HepG2 (cell line): ENCODE results near the gene PDLIM5. TPM values are rescaled to one million over a fixed set of nuclear protein-coding genes. Genes with fewer than 3 reads are reported as not detected.

ENCODE experiments used
- ATAC-seq: fragments of 200-7000 bp; cut with Tn5 transposase; 3 replicates; pipeline ENCODE4 v1.9.1; 2020; ENCODE audit warnings: mild to moderate bottlenecking, moderate library complexity
- BruUV-seq: library from RNA; stranded (reverse); fragments of 400-500 nt; replicated peaks from 2 replicates; lab custom pipeline; 2021; lab: Mats Ljungman, UMichigan
- CTCF ChIA-PET: fragments of 300-600 bp; formaldehyde crosslinking; extraction: SDS; loops from one replicate; lab custom pipeline; 2021; ENCODE audit warnings: low total read pairs, inconsistent platforms, low intra/inter-chr PET ratio; lab: Yijun Ruan, JAX
- POLR2A ChIA-PET: fragments of 350-600 bp; sonication (Branson Sonifier 250); formaldehyde crosslinking; loops from one replicate; lab custom pipeline; 2020; ENCODE audit warnings: antibody characterized with exemption, inconsistent platforms; lab: Yijun Ruan, JAX
- DNase-seq: peaks from one replicate; pipeline ENCODE4 v3.0.0-alpha.2; 2015; ENCODE audit warnings: low spot score
- FAIRE-seq: peaks from 3 replicates; lab custom pipeline; 2011; peaks lifted over from hg19 to GRCh38; lab: Jason Lieb, UNC
- H2AFZ ChIP-seq: one replicate; pipeline ENCODE4 v1.6.1; 2011; ENCODE audit warnings: low read length, inconsistent platforms
- H3K27ac ChIP-seq: fragments of 300-600 bp; 3 replicates; pipeline ENCODE4 v1.8.0; 2011; ENCODE audit warnings: mixed run types, mild to moderate bottlenecking, mixed read lengths, low read length, inconsistent platforms; ENCODE audit not compliant: insufficient read depth; ENCODE audit errors: extremely low read length
- H3K27me3 ChIP-seq, 2 experiments: fragments of 200-600 bp in 1 of 2; 2 replicates in 1 of 2; 3 replicates in 1 of 2; pipeline versions ENCODE4 v1.6.0 to v1.8.0; 2011; ENCODE audit warnings: low read length in 2 of 2, mild to moderate bottlenecking in 2 of 2, moderate library complexity in 2 of 2, inconsistent platforms in 1 of 2; ENCODE audit not compliant: insufficient read depth in 2 of 2, control insufficient read depth in 1 of 2
- H3K36me3 ChIP-seq, 2 experiments: fragments of 200-600 bp in 1 of 2; replicated peaks in 1 of 2; 2 replicates in 1 of 2; 3 replicates in 1 of 2; pipeline versions ENCODE4 v1.5.1 to v1.8.0; 2011; ENCODE audit warnings: low read length in 2 of 2, inconsistent platforms in 1 of 2; ENCODE audit not compliant: insufficient read depth in 2 of 2, control insufficient read depth in 1 of 2
- H3K4me1 ChIP-seq: 2 replicates; pipeline ENCODE4 v1.5.1; 2012; ENCODE audit warnings: low read length, inconsistent platforms; ENCODE audit not compliant: insufficient read depth
- H3K4me2 ChIP-seq: 2 replicates; pipeline ENCODE4 v1.6.0; 2011; ENCODE audit warnings: low read depth, low read length, inconsistent platforms
- H3K4me3 ChIP-seq, 3 experiments: fragments of 200-600 bp in 1 of 3; sonication (generic), shearing (Covaris generic) in 1 of 3; replicated peaks in 1 of 3; 2 replicates each; pipeline ENCODE4 v1.5.1; 2011 to 2016; ENCODE audit warnings: low read length in 3 of 3, inconsistent platforms in 2 of 3, low read depth in 2 of 3, mild to moderate bottlenecking in 2 of 3, control low read depth in 1 of 3, mixed read lengths in 1 of 3; ENCODE audit not compliant: insufficient read depth in 1 of 3
- H3K79me2 ChIP-seq: one replicate; pipeline ENCODE4 v1.6.1; 2011; ENCODE audit warnings: low read length, inconsistent platforms; ENCODE audit not compliant: insufficient read depth
- H3K9ac ChIP-seq: 2 replicates; pipeline ENCODE4 v1.6.0; 2011; ENCODE audit warnings: mild to moderate bottlenecking, low read depth, low read length, inconsistent platforms; ENCODE audit not compliant: insufficient read depth
- H3K9me3 ChIP-seq: 2 replicates; pipeline ENCODE4 v1.5.1; 2012; ENCODE audit warnings: mild to moderate bottlenecking, low read length
- H4K20me1 ChIP-seq: 2 replicates; pipeline ENCODE4 v1.6.0; 2011; ENCODE audit warnings: inconsistent platforms, mild to moderate bottlenecking, low read length, moderate library complexity; ENCODE audit not compliant: insufficient read depth
- ATF7-NPFF ChIP-seq: sonication (generic); formaldehyde crosslinking; IDR thresholded peaks from 2 replicates; pipeline ENCODE4 v1.8.1; 2023; ENCODE audit warnings: mild to moderate bottlenecking, low read depth, missing genetic modification reagents, moderate library complexity
- ATM ChIP-seq: fragments of 450-650 bp; IDR thresholded peaks from 2 replicates; pipeline ENCODE4 v1.7.1; 2017; ENCODE audit warnings: mild to moderate bottlenecking, borderline replicate concordance
- BHLHE40 ChIP-seq: IDR thresholded peaks from 2 replicates; pipeline ENCODE4 v1.6.1; 2011; ENCODE audit warnings: low read length, improper control_type of control experiment
- MAFF ChIP-seq: IDR thresholded peaks from 2 replicates; pipeline ENCODE4 v1.6.1; 2011; ENCODE audit warnings: low read depth, low read length, improper control_type of control experiment
- MAFK ChIP-seq, 2 experiments: IDR thresholded peaks in 1 of 2; conservative IDR thresholded peaks in 1 of 2; 2 replicates each; pipeline ENCODE4 v1.6.1; 2011; ENCODE audit warnings: improper control_type of control experiment in 2 of 2, low read length in 2 of 2
- TRIM22 ChIP-seq: fragments of 450-650 bp; IDR thresholded peaks from 2 replicates; pipeline ENCODE4 v1.6.1; 2017
- ZKSCAN5 ChIP-seq: sonication (generic); formaldehyde crosslinking; IDR thresholded peaks from 2 replicates; pipeline ENCODE4 v1.5.1; 2020; ENCODE audit warnings: mild to moderate bottlenecking, missing genetic modification reagents
- ZNF512 ChIP-seq: sonication (generic); formaldehyde crosslinking; IDR thresholded peaks from 2 replicates; pipeline ENCODE4 v1.4.0; 2020; ENCODE audit warnings: mild to moderate bottlenecking, missing genetic modification reagents
- ZNF782 ChIP-seq: sonication (generic); formaldehyde crosslinking; IDR thresholded peaks from 2 replicates; pipeline ENCODE4 v1.4.0; 2020; ENCODE audit warnings: missing genetic modification reagents, mild to moderate bottlenecking, borderline replicate concordance
- WGBS: methylation state at CpG from one replicate; pipeline ENCODE4 v1.1.6; 2017; ENCODE audit warnings: low lambda C conversion rate; 5-methylcytosine and 5-hydroxymethylcytosine counted together
- in situ Hi-C: cut with HindIII; loops from 2 replicates; pipeline ENCODE4 v1.10.0; 2017; ENCODE audit warnings: low pct_unique_long_range_greater_than_20kb; ENCODE audit not compliant: extremely low pct_ligation_motif_present
- intact Hi-C: fragments of 100-400 bp; cut with micrococcal nuclease; formaldehyde crosslinking; loops from one replicate; pipeline ENCODE4 v1.10.0; 2022; ENCODE audit not compliant: unreplicated experiment
- polyA plus RNA-seq, 8 experiments: library from polyadenylated mRNA; depleted of rRNA in 3 of 8; stranded (reverse) in 7 of 8; unstranded in 1 of 8; fragments of >200 nt; fragmentation: Illumina TruSeq in 4 of 8; extraction: Trizol in 4 of 8; gene quantifications; 2 replicates each; pipeline versions ENCODE4 v1.2.1 to v1.2.3, GENCODE V29; 2011 to 2016; ENCODE audit warnings: low read depth in 4 of 8, missing spikeins in 1 of 8, mixed read lengths in 1 of 8; ENCODE audit not compliant: insufficient read depth in 1 of 8
- total RNA-seq, 5 experiments: library from RNA; depleted of rRNA; stranded (reverse); fragments of >200 nt; fragmentation: Illumina TruSeq; extraction: Trizol; gene quantifications; 2 replicates each; pipeline ENCODE4 v1.2.3, GENCODE V29; 2016; ENCODE audit warnings: low read depth in 1 of 5
- TF ChIP-seq, protein P1 (sequence below): sonication (generic); formaldehyde crosslinking; IDR thresholded peaks from 2 replicates; pipeline ENCODE4 v1.8.0; 2022; ENCODE audit warnings: missing genetic modification reagents, low read depth, mild to moderate bottlenecking, borderline replicate concordance

Gene PDLIM5
- total and polyA plus RNA-seq, 2 of the 13 experiments (the other 11 are each of a cell fraction or from before 2014, with no cell fraction given) = 52.8 to 119 TPM

GRCh38 chr4:94480362-94480951 is 28.7 kb downstream of the PDLIM5 start (continued):
- TF ChIP-seq ATM = no peak
- TF ChIP-seq BHLHE40 = no peak
- TF ChIP-seq ATF7-NPFF (CRISPR knock-in tag) = no peak
- no peak for TF ChIP-seq ZKSCAN5 (CRISPR knock-in tag)
- no peak for TF ChIP-seq TRIM22
- TF ChIP-seq, protein P1, sequence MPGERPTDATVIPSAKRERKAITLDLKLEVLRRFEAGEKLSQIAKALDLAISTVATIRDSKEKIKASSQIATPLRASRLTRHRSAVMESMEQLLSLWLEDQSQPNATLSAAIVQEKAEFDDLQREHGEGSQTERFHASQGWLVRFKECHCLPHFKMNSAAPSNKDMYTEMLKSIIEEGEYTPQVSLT (CRISPR knock-in tag) = no peak
- TF ChIP-seq ZNF512 (CRISPR knock-in tag) = no peak
- TF ChIP-seq, all 625 proteins: peak for 0

- Histone ChIP-seq H3K4me3 (no peak overlapping the region), H3K4me1 (peaks cover 11% of the 10 kb centered on the region), H3K27me3 (no peaks in the 10 kb centered on the region; a peak in 1 of 5 replicates), H3K36me3 (no peaks in the 10 kb centered on the region), H3K27ac (no peak overlapping the region), H2AFZ (no peak overlapping the region), H3K9me3 (no peaks in the 10 kb centered on the region), H4K20me1 (0 out of 2 replicates have a peak, but pooled peaks cover 7% of the 10 kb centered on the region), H3K9ac (no peak overlapping the region), H3K4me2 (no peak overlapping the region), H3K79me2 (peaks cover 41% of the 10 kb centered on the region)
- no peak for ATAC-seq
- POLR2A ChIA-PET = no interaction called here
- in situ Hi-C loops = no loop called here
- intact Hi-C loops = loop anchor here (5.0 kb wide), 1 partner anchor 33 kb away; no protein-coding TSS in a partner anchor
- no peak for FAIRE-seq
- BruUV-seq = no TSS peak
- no peak for DNase-seq
- peak; percentile 93 to 97 for TF ChIP-seq MAFK (conservative IDR thresholded peaks at IDR 0.05 in 1 of 2, IDR thresholded peaks at IDR 0.05 in 1 of 2; ENCODE audit: low read length in 2 of 2)
- TF ChIP-seq ZNF782 (CRISPR knock-in tag) = no peak
- TF ChIP-seq MAFF = peak; percentile 95
- CTCF ChIA-PET = no interaction called here
- over 99% methylated on average over 4 of the region's 4 CpGs for WGBS
These were observed 32.2 kb downstream of the PDLIM5 start for GRCh38 chr4:94483895-94484294.
